B cell (primary cell): ENCODE measurements around the gene ERI3. TPM values are rescaled to one million over a fixed set of nuclear protein-coding genes. Genes with fewer than 3 reads are reported as not detected.
A peak's percentile ranks its signal among the peaks of the same experiment; 100 is the strongest.

Source experiments
- ATAC-seq: fragments of 200-7000 bp; cut with Tn5 transposase; one replicate; pipeline ENCODE4 v1.10.0; 2021; ENCODE audit warnings: low read depth, mild to moderate bottlenecking, moderate number of reproducible peaks, moderate library complexity
- CTCF ChIA-PET: fragments of 350-600 bp; sonication (Branson Sonifier 250); formaldehyde crosslinking; loops from one replicate; lab custom pipeline; 2021; ENCODE audit warnings: antibody characterized with exemption, inconsistent platforms; lab: Charles Lee
- POLR2A ChIA-PET: fragments of 350-600 bp; sonication (Branson Sonifier 250); formaldehyde crosslinking; loops from one replicate; lab custom pipeline; 2021; ENCODE audit warnings: antibody characterized with exemption; lab: Charles Lee
- DNase-seq: peaks from one replicate; pipeline ENCODE4 v3.0.0; 2013
- H2AFZ ChIP-seq: 2 replicates; pipeline ENCODE4 v1.6.1; 2012; ENCODE audit warnings: mild to moderate bottlenecking, low read depth, low read length; ENCODE audit not compliant: insufficient read depth, poor library complexity, severe bottlenecking
- H3K27ac ChIP-seq, 2 donors: 1 replicate in 1 of 2; 2 replicates in 1 of 2; pipeline ENCODE4 v1.5.1; 2012 to 2013; ENCODE audit warnings: low read length in 2 of 2, mild to moderate bottlenecking in 2 of 2, moderate library complexity in 1 of 2
- H3K27me3 ChIP-seq, 4 experiments: fragments of 200-600 bp in 1 of 4; sonication (generic) in 1 of 4; replicated peaks in 1 of 4; 1 replicate in 2 of 4; 2 replicates in 2 of 4; pipeline versions ENCODE4 v1.6.1 to v1.7.0; 2013 to 2016; ENCODE audit warnings: low read length in 3 of 4, mild to moderate bottlenecking in 2 of 4, mixed read lengths in 1 of 4, moderate library complexity in 1 of 4; ENCODE audit not compliant: insufficient read depth in 4 of 4, control insufficient read depth in 3 of 4; ENCODE audit errors: control extremely low read depth in 1 of 4
- H3K36me3 ChIP-seq, 2 experiments: replicated peaks in 1 of 2; 1 replicate in 1 of 2; 2 replicates in 1 of 2; pipeline versions ENCODE4 v1.6.1 to v1.7.1; 2013; ENCODE audit warnings: low read length in 1 of 2; ENCODE audit not compliant: insufficient read depth in 2 of 2, control insufficient read depth in 1 of 2; ENCODE audit errors: control extremely low read depth in 1 of 2, extremely low read depth in 1 of 2
- H3K4me1 ChIP-seq, 2 donors: fragments of 200-600 bp in 1 of 2; sonication (generic) in 1 of 2; 1 replicate in 1 of 2; 2 replicates in 1 of 2; pipeline versions ENCODE4 v1.5.1 to v1.6.1; 2013 to 2017; ENCODE audit warnings: low read length in 2 of 2; ENCODE audit not compliant: control insufficient read depth in 2 of 2, insufficient read depth in 2 of 2
- H3K4me2 ChIP-seq: replicated peaks from 2 replicates; pipeline ENCODE3; 2012; ENCODE audit warnings: mild to moderate bottlenecking, low read depth, low read length; ENCODE audit not compliant: poor library complexity, severe bottlenecking
- H3K4me3 ChIP-seq, 5 experiments: fragments of 200-600 bp in 1 of 5; sonication (generic) in 1 of 5; 1 replicate in 3 of 5; 2 replicates in 2 of 5; pipeline versions ENCODE4 v1.5.1 to v1.7.0; 2011 to 2016; ENCODE audit warnings: low read length in 4 of 5, mild to moderate bottlenecking in 4 of 5, low read depth in 2 of 5, control low read depth in 1 of 5, moderate library complexity in 1 of 5; ENCODE audit not compliant: insufficient read depth in 1 of 5; ENCODE audit errors: control extremely low read depth in 1 of 5, extremely low read depth in 1 of 5
- H3K79me2 ChIP-seq: fragments of 200-600 bp; sonication (generic); one replicate; pipeline ENCODE4 v1.6.0; 2016; ENCODE audit warnings: low read length; ENCODE audit not compliant: control insufficient read depth, insufficient read depth
- H3K9ac ChIP-seq: fragments of 200-600 bp; sonication (generic); 2 replicates; pipeline ENCODE4 v1.6.1; 2017; ENCODE audit warnings: mild to moderate bottlenecking, low read length, moderate library complexity
- H3K9me3 ChIP-seq, 3 donors: one replicate each; pipeline versions ENCODE4 v1.6.1 to v1.7.1; 2013; ENCODE audit warnings: low read length in 2 of 3; ENCODE audit not compliant: control insufficient read depth in 2 of 3, insufficient read depth in 1 of 3; ENCODE audit errors: control extremely low read depth in 1 of 3
- H4K20me1 ChIP-seq: 2 replicates; pipeline ENCODE4 v1.6.0; 2012; ENCODE audit warnings: mild to moderate bottlenecking, low read length; ENCODE audit not compliant: insufficient read depth, control insufficient read depth, poor library complexity, severe bottlenecking
- H3K27ac Mint-ChIP-seq: one replicate; pipeline ENCODE4 v1.8.0; 2021; ENCODE audit warnings: mixed read lengths
- H3K27me3 Mint-ChIP-seq: one replicate; pipeline ENCODE4 v1.8.0; 2021; ENCODE audit warnings: mixed read lengths
- H3K4me1 Mint-ChIP-seq: one replicate; pipeline ENCODE4 v1.8.0; 2021; ENCODE audit warnings: mixed read lengths
- H3K4me3 Mint-ChIP-seq: one replicate; pipeline ENCODE4 v1.8.0; 2021; ENCODE audit warnings: mixed read lengths
- H3K9me3 Mint-ChIP-seq: one replicate; pipeline ENCODE4 v1.8.0; 2022; ENCODE audit warnings: mixed read lengths; ENCODE audit not compliant: insufficient read depth
- EZH2 ChIP-seq: IDR thresholded peaks from 2 replicates; pipeline ENCODE4 v1.6.1; 2012; ENCODE audit warnings: borderline replicate concordance, low read depth, mild to moderate bottlenecking, moderate library complexity, low read length; ENCODE audit not compliant: insufficient read depth, poor library complexity, severe bottlenecking
- WGBS: methylation state at CpG from one replicate; pipeline ENCODE4 v1.1.5; 2013; ENCODE audit warnings: missing lambda C conversion rate; ENCODE audit not compliant: insufficient coverage; 5-methylcytosine and 5-hydroxymethylcytosine counted together
- intact Hi-C: fragments of 100-400 bp; cut with micrococcal nuclease; formaldehyde crosslinking; loops from one replicate; pipeline ENCODE4 v1.10.0; 2022
- polyA plus RNA-seq: library from polyadenylated mRNA; depleted of rRNA; stranded (reverse); fragments of >200 nt; gene quantifications from 2 replicates; pipeline ENCODE4 v1.2.3, GENCODE V29; 2012
- total RNA-seq, 2 donors: library from RNA; stranded (reverse); fragments of 120-200 nt in 1 of 2; gene quantifications; 1 replicate in 1 of 2; 2 replicates in 1 of 2; pipeline versions ENCODE4 v1.2.3 to v1.2.4, GENCODE V29; 2013 to 2022
- TF ChIP-seq, protein P1 (sequence below): fragments of 200-600 bp; IDR thresholded peaks from one replicate; pipeline ENCODE4 v1.8.0; 2022; ENCODE audit warnings: antibody characterized with exemption, mild to moderate bottlenecking

The ERI3 gene
- total and polyA plus RNA-seq, 2 donors (not counting 1 experiment from before 2014, with no cell fraction given) = 37.5 to 53.9 TPM

GRCh38 chr1:44212355-44213221 is 142.5 kb downstream of the ERI3 start:
- Histone ChIP-seq H3K36me3 (peaks cover 0 to 16% of the 10 kb centered on the region in 2 experiments), H3K27ac (peak overlapping the region in 1 of 2 donors; percentile 53), H3K4me3 (peak overlapping the region; percentile 77 to 95 (median 84)), H3K9me3 (no peaks in the 10 kb centered on the region), H3K4me2 (peak overlapping the region; percentile 83), H3K4me1 (peaks cover 16 to 17% of the 10 kb centered on the region in 2 donors), H3K9ac (peak overlapping the region; percentile 86), H3K27me3 (no peaks in the 10 kb centered on the region), H2AFZ (peak overlapping the region; percentile 97), H3K79me2 (peaks cover 18% of the 10 kb centered on the region), H4K20me1 (no peaks in the 10 kb centered on the region)
- DNase-seq (peak; percentile 23), ATAC-seq (no peak)
- intact Hi-C loops = loop anchor here (1.0 kb wide), 1 partner anchor 462 kb away; the partner anchor contains the start of genes ARMH1 and TMEM53
- H3K4me3 Mint-ChIP-seq = peak overlapping the region; percentile 97
- POLR2A ChIA-PET = interaction anchor here (0.6 kb wide), 1 partner anchor 191 kb away, joined by 3 read pairs; no protein-coding TSS in a partner anchor
- 53% methylated on average over 6 of the region's 9 CpGs for WGBS
- TF ChIP-seq EZH2 = no peak
- TF ChIP-seq, protein P1, sequence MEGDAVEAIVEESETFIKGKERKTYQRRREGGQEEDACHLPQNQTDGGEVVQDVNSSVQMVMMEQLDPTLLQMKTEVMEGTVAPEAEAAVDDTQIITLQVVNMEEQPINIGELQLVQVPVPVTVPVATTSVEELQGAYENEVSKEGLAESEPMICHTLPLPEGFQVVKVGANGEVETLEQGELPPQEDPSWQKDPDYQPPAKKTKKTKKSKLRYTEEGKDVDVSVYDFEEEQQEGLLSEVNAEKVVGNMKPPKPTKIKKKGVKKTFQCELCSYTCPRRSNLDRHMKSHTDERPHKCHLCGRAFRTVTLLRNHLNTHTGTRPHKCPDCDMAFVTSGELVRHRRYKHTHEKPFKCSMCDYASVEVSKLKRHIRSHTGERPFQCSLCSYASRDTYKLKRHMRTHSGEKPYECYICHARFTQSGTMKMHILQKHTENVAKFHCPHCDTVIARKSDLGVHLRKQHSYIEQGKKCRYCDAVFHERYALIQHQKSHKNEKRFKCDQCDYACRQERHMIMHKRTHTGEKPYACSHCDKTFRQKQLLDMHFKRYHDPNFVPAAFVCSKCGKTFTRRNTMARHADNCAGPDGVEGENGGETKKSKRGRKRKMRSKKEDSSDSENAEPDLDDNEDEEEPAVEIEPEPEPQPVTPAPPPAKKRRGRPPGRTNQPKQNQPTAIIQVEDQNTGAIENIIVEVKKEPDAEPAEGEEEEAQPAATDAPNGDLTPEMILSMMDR = no peak
- peaks cover 31% of the 10 kb centered on the region for H3K4me1 Mint-ChIP-seq
- CTCF ChIA-PET = interaction anchor here (1.3 to 1.6 kb wide), 3 partner anchors 15 to 440 kb away, joined by 4 to 5 read pairs (median 4); no protein-coding TSS in a partner anchor
- H3K27ac Mint-ChIP-seq = peak overlapping the region; percentile 93
- no peaks in the 10 kb centered on the region for H3K9me3 Mint-ChIP-seq
- no peaks in the 10 kb centered on the region for H3K27me3 Mint-ChIP-seq

GRCh38 chr1:44210595-44210994 is 144.5 kb downstream of the ERI3 start:
- ChIA-PET CTCF (no interaction called here), POLR2A (no interaction called here)
- Histone ChIP-seq H3K27me3 (peaks cover 0 to 4% (median 0%) of the 10 kb centered on the region in 4 experiments), H2AFZ (no peak overlapping the region), H3K27ac (no peak overlapping the region), H3K9ac (no peak overlapping the region), H3K9me3 (no peaks in the 10 kb centered on the region), H3K36me3 (peaks cover 0 to 7% of the 10 kb centered on the region in 2 experiments), H3K4me1 (peaks cover 16 to 17% of the 10 kb centered on the region in 2 donors), H4K20me1 (no peaks in the 10 kb centered on the region), H3K79me2 (peaks cover 18% of the 10 kb centered on the region), H3K4me2 (no peak overlapping the region), H3K4me3 (no peak overlapping the region)
- no peak overlapping the region for H3K27ac Mint-ChIP-seq
- TF ChIP-seq, protein P1 = no peak
- TF ChIP-seq EZH2 = no peak
- WGBS = no CpG with 5 or more reads among the region's 1 CpG
- H3K4me3 Mint-ChIP-seq = no peak overlapping the region
- ATAC-seq (no peak), DNase-seq (no peak)
- H3K9me3 Mint-ChIP-seq = no peaks in the 10 kb centered on the region
- H3K27me3 Mint-ChIP-seq = no peaks in the 10 kb centered on the region
- intact Hi-C loops = no loop called here
- peaks cover 26% of the 10 kb centered on the region for H3K4me1 Mint-ChIP-seq
